NB4 (cell line): Measurements from ENCODE around the gene ADD1.

Experiments
- CTCF ChIP-seq: IDR thresholded peaks from one replicate; pipeline ENCODE4 v1.5.1; 2012; ENCODE audit warnings: low read depth, low read length
- MAX ChIP-seq: IDR thresholded peaks from 2 replicates; pipeline ENCODE4 v1.6.1; 2011; ENCODE audit warnings: low read depth, low read length
- MYC ChIP-seq: IDR thresholded peaks from 2 replicates; pipeline ENCODE4 v1.6.1; 2011; ENCODE audit warnings: low read depth, low read length
- POLR2A ChIP-seq: IDR thresholded peaks from 2 replicates; pipeline ENCODE4 v1.6.1; 2011; ENCODE audit warnings: mild to moderate bottlenecking; ENCODE audit not compliant: insufficient read length; ENCODE audit errors: extremely low read depth

GRCh38 chr4:2869659-2870058 is 26.0 kb downstream of the ADD1 start:
- TF ChIP-seq CTCF (no peak), POLR2A (no peak), MAX (no peak), MYC (no peak)
